Amniotic stem cell (primary cell): ENCODE data around the gene IGSF1.

Source experiments
- DNase-seq: peaks from one replicate; lab custom pipeline; 2025; lab: John Stamatoyannopoulos, UW

Gene IGSF1

GRCh38 chrX:131288738-131289511 is at the start of gene IGSF1:
Gene IGSF1, minus strand, starts transcription at chrX:131289306. Its CDS starts 2,632 bp downstream, at chrX:131286674.
- DNase-seq, result no peak

- DNase-seq, result no peak
Measured at GRCh38 chrX:131332331-131332730, 43.2 kb upstream of the IGSF1 start.

- no peak for DNase-seq
Measured at GRCh38 chrX:131331152-131331551, 42.0 kb upstream of the IGSF1 start.

GRCh38 chrX:131330735-131331134 is 41.6 kb upstream of the IGSF1 start:
- no peak for DNase-seq

- DNase-seq, result no peak
Measured at GRCh38 chrX:131322651-131323050, 33.5 kb upstream of the IGSF1 start.

- DNase-seq, result no peak
Measured at GRCh38 chrX:131317326-131317725, 28.2 kb upstream of the IGSF1 start.

GRCh38 chrX:131316260-131316659 is 27.2 kb upstream of the IGSF1 start:
- no peak for DNase-seq

GRCh38 chrX:131308980-131309379 is 19.9 kb upstream of the IGSF1 start:
- no peak for DNase-seq

- DNase-seq, result no peak
Measured at GRCh38 chrX:131306601-131307000, 17.5 kb upstream of the IGSF1 start.

- no peak for DNase-seq
Measured at GRCh38 chrX:131305926-131306325, 16.8 kb upstream of the IGSF1 start.

GRCh38 chrX:131302701-131303100 is 13.6 kb upstream of the IGSF1 start:
- no peak for DNase-seq

- DNase-seq, result no peak
Measured at GRCh38 chrX:131301155-131301554, 12.0 kb upstream of the IGSF1 start.

GRCh38 chrX:131298846-131299245 is 9.7 kb upstream of the IGSF1 start:
- no peak for DNase-seq

- DNase-seq, result no peak
Measured at GRCh38 chrX:131298036-131298435, 8.9 kb upstream of the IGSF1 start.

GRCh38 chrX:131289527-131289926 is 421 bp upstream of the IGSF1 start:
- DNase-seq, result no peak

- no peak for DNase-seq
Measured at GRCh38 chrX:131288188-131288587, 918 bp downstream of the IGSF1 start.

GRCh38 chrX:131287560-131288179 is 1.4 kb downstream of the IGSF1 start:
- DNase-seq, result no peak

- no peak for DNase-seq
Measured at GRCh38 chrX:131279617-131280016, 9.5 kb downstream of the IGSF1 start.

- DNase-seq, result no peak
Measured at GRCh38 chrX:131279197-131279596, 9.9 kb downstream of the IGSF1 start.

- DNase-seq, result no peak
Measured at GRCh38 chrX:131277543-131278136, 11.5 kb downstream of the IGSF1 start.

GRCh38 chrX:131273011-131273410 is 16.1 kb downstream of the IGSF1 start:
- DNase-seq, result no peak

GRCh38 chrX:131271826-131272225 is 17.3 kb downstream of the IGSF1 start:
- DNase-seq, result no peak

GRCh38 chrX:131271274-131271673 is 17.8 kb downstream of the IGSF1 start:
- DNase-seq, result no peak
